Pons (tissue), 1 donor: ENCODE results near the gene ASAP2.
"Not testable (repeated sequence)": the region's sequence is repeated elsewhere in the genome, so short reads cannot be mapped to it uniquely, and the experiment has no call there.

Source experiments
- DNase-seq: peaks from one replicate; pipeline ENCODE4 v3.0.0-alpha.2; 2016; ENCODE audit warnings: low spot score

Gene ASAP2

GRCh38 chr2:9380702-9381628, 174.4 kb downstream of the ASAP2 start:
- no peak for DNase-seq

- DNase-seq, result no peak
Observed at GRCh38 chr2:9382604-9383235, 176.1 kb downstream of the ASAP2 start.

- DNase-seq, result no peak
Observed at GRCh38 chr2:9384521-9384920, 177.9 kb downstream of the ASAP2 start.

GRCh38 chr2:9385841-9386240, 179.2 kb downstream of the ASAP2 start:
- no peak for DNase-seq

GRCh38 chr2:9388199-9388681, 181.6 kb downstream of the ASAP2 start:
- no peak for DNase-seq

GRCh38 chr2:9388950-9389911, 182.6 kb downstream of the ASAP2 start:
- no peak for DNase-seq

- DNase-seq, result no peak
Observed at GRCh38 chr2:9390151-9390850, 183.7 kb downstream of the ASAP2 start.

- DNase-seq, result no peak
Observed at GRCh38 chr2:9390991-9391390, 184.4 kb downstream of the ASAP2 start.

GRCh38 chr2:9391961-9392720, 185.5 kb downstream of the ASAP2 start:
- DNase-seq, result no peak

GRCh38 chr2:9392898-9393765, 186.5 kb downstream of the ASAP2 start:
- DNase-seq, result no peak

- no peak for DNase-seq
Observed at GRCh38 chr2:9394816-9395215, 188.2 kb downstream of the ASAP2 start.

- DNase-seq, result no peak
Observed at GRCh38 chr2:9397201-9397600, 190.6 kb downstream of the ASAP2 start.

GRCh38 chr2:9398251-9398650, 191.6 kb downstream of the ASAP2 start:
- DNase-seq, result not testable (repeated sequence)

- DNase-seq, result peak; percentile 66
Observed at GRCh38 chr2:9398881-9399780, 192.5 kb downstream of the ASAP2 start.

- no peak for DNase-seq
Observed at GRCh38 chr2:9400268-9401058, 193.9 kb downstream of the ASAP2 start.

- no peak for DNase-seq
Observed at GRCh38 chr2:9401059-9401547, 194.5 kb downstream of the ASAP2 start.

- DNase-seq, result no peak
Observed at GRCh38 chr2:9401646-9402371, 195.2 kb downstream of the ASAP2 start.
